PC-9 (cell line): ENCODE results near the gene RTEL1.

Source experiments
- CTCF ChIP-seq: fragments of 200-600 bp; sonication (generic); conservative IDR thresholded peaks from 2 replicates; pipeline ENCODE4 v1.6.1; 2017; ENCODE audit warnings: mixed run types, antibody characterized with exemption, mild to moderate bottlenecking, moderate library complexity
- EZH2 ChIP-seq: fragments of 200-600 bp; sonication (generic); IDR thresholded peaks from 2 replicates; pipeline ENCODE4 v1.8.0; 2017; ENCODE audit warnings: antibody characterized with exemption, low read depth

GRCh38 chr20:63635431-63636141 lies 22.5 kb upstream of the RTEL1 start:
- TF ChIP-seq EZH2 (no peak), CTCF (no peak)
